Loucy (cell line): ENCODE results near the gene RNF7.

ENCODE experiments used
- H2AFZ ChIP-seq: fragments of 200-600 bp; sonication (generic); 2 replicates; pipeline ENCODE4 v1.6.0; 2016; ENCODE audit warnings: antibody characterized with exemption, mild to moderate bottlenecking, low read length, moderate library complexity
- H3F3A ChIP-seq: fragments of 200-600 bp; 2 replicates; pipeline ENCODE4 v1.6.0; 2016; ENCODE audit warnings: antibody characterized with exemption, low read depth, mild to moderate bottlenecking
- H3K27me3 ChIP-seq: fragments of 200-600 bp; sonication (generic); 2 replicates; pipeline ENCODE4 v1.6.1; 2014; ENCODE audit warnings: low read length, mild to moderate bottlenecking; ENCODE audit not compliant: insufficient read depth, poor library complexity, severe bottlenecking
- H3K36me3 ChIP-seq: fragments of 200-600 bp; sonication (generic); 2 replicates; pipeline ENCODE4 v1.6.1; 2016; ENCODE audit warnings: low read length; ENCODE audit not compliant: insufficient read depth
- H3K4me1 ChIP-seq: fragments of 200-600 bp; sonication (generic); 2 replicates; pipeline ENCODE4 v1.5.1; 2014; ENCODE audit warnings: low read length, mild to moderate bottlenecking; ENCODE audit not compliant: insufficient read depth, poor library complexity, severe bottlenecking
- H3K4me2 ChIP-seq: fragments of 200-600 bp; sonication (generic); 2 replicates; pipeline ENCODE4 v1.6.0; 2014; ENCODE audit warnings: antibody characterized with exemption, low read length, low read depth, mild to moderate bottlenecking; ENCODE audit not compliant: poor library complexity, severe bottlenecking
- H3K4me3 ChIP-seq: fragments of 200-600 bp; sonication (generic); 2 replicates; pipeline ENCODE4 v1.5.1; 2014; ENCODE audit warnings: low read length, mild to moderate bottlenecking, mixed read lengths; ENCODE audit not compliant: poor library complexity, severe bottlenecking
- H3K79me2 ChIP-seq: fragments of 200-600 bp; sonication (generic); 2 replicates; pipeline ENCODE4 v1.6.1; 2014; ENCODE audit warnings: low read length; ENCODE audit not compliant: insufficient read depth
- H3K9ac ChIP-seq: fragments of 200-600 bp; sonication (generic); 2 replicates; pipeline ENCODE4 v1.6.0; 2014; ENCODE audit warnings: mild to moderate bottlenecking, low read depth, low read length, moderate library complexity; ENCODE audit not compliant: poor library complexity, severe bottlenecking
- H3K9me2 ChIP-seq: fragments of 200-600 bp; sonication (generic); replicated peaks from 2 replicates; pipeline ENCODE4 v1.6.1; 2016; ENCODE audit warnings: low read depth, low read length, mixed read lengths
- H3K9me3 ChIP-seq: fragments of 200-600 bp; sonication (generic); 2 replicates; pipeline ENCODE4 v1.6.1; 2014; ENCODE audit warnings: mild to moderate bottlenecking, antibody characterized with exemption, low read length, low read depth; ENCODE audit not compliant: insufficient read depth
- H4K20me1 ChIP-seq: fragments of 200-600 bp; sonication (generic); 2 replicates; pipeline ENCODE4 v1.6.0; 2014; ENCODE audit warnings: antibody characterized with exemption, low read length, mild to moderate bottlenecking; ENCODE audit not compliant: insufficient read depth, poor library complexity, severe bottlenecking
- EZH2phosphoT487 ChIP-seq: fragments of 200-600 bp; IDR thresholded peaks from 2 replicates; pipeline ENCODE4 v1.6.1; 2018; ENCODE audit warnings: antibody characterized with exemption, mild to moderate bottlenecking, moderate library complexity, borderline replicate concordance
- TF ChIP-seq, protein P1 (sequence below): fragments of 200-600 bp; sonication (generic); conservative IDR thresholded peaks from 2 replicates; pipeline ENCODE4 v1.5.1; 2014; ENCODE audit warnings: mild to moderate bottlenecking, antibody characterized with exemption, low read length

The RNF7 gene

DNA sequence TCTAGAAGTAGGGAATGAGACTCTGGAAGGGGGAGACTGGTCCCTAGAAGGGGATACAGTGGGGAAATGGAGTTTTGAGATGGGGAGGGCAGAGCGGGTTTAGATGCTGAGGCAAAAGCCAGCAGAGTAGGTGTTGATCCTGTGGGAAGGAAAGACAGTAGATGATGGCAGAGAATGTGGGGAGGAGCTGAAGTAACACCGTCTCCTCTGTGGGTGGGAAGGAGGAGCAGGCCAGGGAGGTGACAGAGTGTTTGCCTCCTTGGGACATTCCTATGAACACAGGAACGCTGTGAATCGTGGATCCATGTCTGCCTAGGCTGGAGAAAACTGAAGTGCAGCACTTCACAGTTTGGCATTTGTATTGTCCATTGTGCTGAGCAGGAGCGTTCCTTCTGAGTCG lies 45.5 kb downstream of the RNF7 start:
- Histone ChIP-seq H3F3A (no peaks in the 10 kb centered on the region), H3K4me2 (no peak overlapping the region), H3K79me2 (no peaks in the 10 kb centered on the region), H3K36me3 (no peaks in the 10 kb centered on the region), H3K4me1 (peaks cover 10% of the 10 kb centered on the region), H3K9me2 (no peaks in the 10 kb centered on the region), H3K27me3 (no peaks in the 10 kb centered on the region), H3K4me3 (no peak overlapping the region), H3K9me3 (no peaks in the 10 kb centered on the region), H4K20me1 (no peaks in the 10 kb centered on the region), H3K9ac (no peak overlapping the region), H2AFZ (no peak overlapping the region)
- TF ChIP-seq, protein P1, sequence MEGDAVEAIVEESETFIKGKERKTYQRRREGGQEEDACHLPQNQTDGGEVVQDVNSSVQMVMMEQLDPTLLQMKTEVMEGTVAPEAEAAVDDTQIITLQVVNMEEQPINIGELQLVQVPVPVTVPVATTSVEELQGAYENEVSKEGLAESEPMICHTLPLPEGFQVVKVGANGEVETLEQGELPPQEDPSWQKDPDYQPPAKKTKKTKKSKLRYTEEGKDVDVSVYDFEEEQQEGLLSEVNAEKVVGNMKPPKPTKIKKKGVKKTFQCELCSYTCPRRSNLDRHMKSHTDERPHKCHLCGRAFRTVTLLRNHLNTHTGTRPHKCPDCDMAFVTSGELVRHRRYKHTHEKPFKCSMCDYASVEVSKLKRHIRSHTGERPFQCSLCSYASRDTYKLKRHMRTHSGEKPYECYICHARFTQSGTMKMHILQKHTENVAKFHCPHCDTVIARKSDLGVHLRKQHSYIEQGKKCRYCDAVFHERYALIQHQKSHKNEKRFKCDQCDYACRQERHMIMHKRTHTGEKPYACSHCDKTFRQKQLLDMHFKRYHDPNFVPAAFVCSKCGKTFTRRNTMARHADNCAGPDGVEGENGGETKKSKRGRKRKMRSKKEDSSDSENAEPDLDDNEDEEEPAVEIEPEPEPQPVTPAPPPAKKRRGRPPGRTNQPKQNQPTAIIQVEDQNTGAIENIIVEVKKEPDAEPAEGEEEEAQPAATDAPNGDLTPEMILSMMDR: no peak
- no peak for TF ChIP-seq EZH2phosphoT487

DNA sequence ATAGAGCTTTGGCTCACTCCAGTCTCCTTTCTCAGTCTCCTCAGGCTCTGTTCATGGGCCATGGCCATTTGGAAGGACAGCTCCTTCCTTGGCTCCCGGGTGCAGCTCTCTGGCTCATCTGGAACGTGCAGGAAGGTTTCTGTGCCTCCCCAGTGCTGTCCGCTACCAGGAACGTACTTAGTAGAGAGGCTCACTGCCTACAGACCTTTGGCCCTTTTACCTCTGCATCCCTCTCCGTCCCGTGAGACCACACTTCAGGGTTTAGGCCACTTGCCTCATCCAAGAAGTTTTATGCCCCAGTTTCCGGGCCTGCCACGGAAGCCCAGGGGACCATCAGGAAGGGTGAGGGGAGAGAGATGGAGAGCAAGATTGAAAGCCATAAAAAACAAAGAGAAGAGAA lies 46.0 kb downstream of the RNF7 start:
- Histone ChIP-seq H3K27me3 (no peaks in the 10 kb centered on the region), H3K36me3 (no peaks in the 10 kb centered on the region), H3K4me2 (peak overlapping the region; percentile 6), H3K4me3 (no peak overlapping the region), H3F3A (no peaks in the 10 kb centered on the region), H3K9me2 (no peaks in the 10 kb centered on the region), H2AFZ (peak overlapping the region; percentile 35; the same call in 1 of the 2 replicates), H4K20me1 (no peaks in the 10 kb centered on the region), H3K9me3 (no peaks in the 10 kb centered on the region), H3K4me1 (peaks cover 10% of the 10 kb centered on the region), H3K9ac (no peak overlapping the region), H3K79me2 (no peaks in the 10 kb centered on the region)
- TF ChIP-seq, protein P1: no peak
- TF ChIP-seq EZH2phosphoT487: no peak

DNA sequence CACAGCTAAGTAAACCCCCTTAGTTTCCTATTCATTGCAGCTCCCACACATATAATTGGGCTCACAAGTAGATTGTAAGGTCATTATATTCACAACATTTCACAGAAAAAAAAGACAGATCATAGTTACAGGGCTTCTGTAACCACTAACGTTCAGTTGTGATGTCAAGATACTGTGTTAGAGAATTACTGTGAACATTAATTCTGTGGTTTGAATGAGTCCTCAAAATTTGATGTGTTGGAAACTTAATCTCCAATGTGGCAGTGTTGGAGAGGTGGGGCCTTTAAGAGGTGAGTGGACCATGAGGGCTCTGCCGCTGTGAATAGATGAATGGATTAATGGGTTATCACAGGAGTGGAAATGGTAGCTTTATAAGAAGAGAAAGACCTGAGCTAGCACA lies 46.4 kb downstream of the RNF7 start:
- TF ChIP-seq EZH2phosphoT487: no peak
- TF ChIP-seq, protein P1: no peak
- Histone ChIP-seq H3K4me2 (peak overlapping the region; percentile 6), H3K9me2 (no peaks in the 10 kb centered on the region), H3F3A (no peaks in the 10 kb centered on the region), H3K79me2 (no peaks in the 10 kb centered on the region), H3K27me3 (no peaks in the 10 kb centered on the region), H3K9ac (no peak overlapping the region), H2AFZ (peak overlapping the region; percentile 35; the same call in 1 of the 2 replicates), H3K4me1 (peaks cover 10% of the 10 kb centered on the region), H3K4me3 (no peak overlapping the region), H3K9me3 (no peaks in the 10 kb centered on the region), H3K36me3 (no peaks in the 10 kb centered on the region), H4K20me1 (no peaks in the 10 kb centered on the region)
